Measurements from ENCODE around the gene ARMC7.
"Not testable (repeated sequence)": the region's sequence is repeated elsewhere in the genome, so short reads cannot be mapped to it uniquely, and the experiment has no call there.

Gene ARMC7

GRCh38 chr17:75135452-75135851, 25.7 kb downstream of the ARMC7 start:
- TF ChIP-seq, protein P1, sequence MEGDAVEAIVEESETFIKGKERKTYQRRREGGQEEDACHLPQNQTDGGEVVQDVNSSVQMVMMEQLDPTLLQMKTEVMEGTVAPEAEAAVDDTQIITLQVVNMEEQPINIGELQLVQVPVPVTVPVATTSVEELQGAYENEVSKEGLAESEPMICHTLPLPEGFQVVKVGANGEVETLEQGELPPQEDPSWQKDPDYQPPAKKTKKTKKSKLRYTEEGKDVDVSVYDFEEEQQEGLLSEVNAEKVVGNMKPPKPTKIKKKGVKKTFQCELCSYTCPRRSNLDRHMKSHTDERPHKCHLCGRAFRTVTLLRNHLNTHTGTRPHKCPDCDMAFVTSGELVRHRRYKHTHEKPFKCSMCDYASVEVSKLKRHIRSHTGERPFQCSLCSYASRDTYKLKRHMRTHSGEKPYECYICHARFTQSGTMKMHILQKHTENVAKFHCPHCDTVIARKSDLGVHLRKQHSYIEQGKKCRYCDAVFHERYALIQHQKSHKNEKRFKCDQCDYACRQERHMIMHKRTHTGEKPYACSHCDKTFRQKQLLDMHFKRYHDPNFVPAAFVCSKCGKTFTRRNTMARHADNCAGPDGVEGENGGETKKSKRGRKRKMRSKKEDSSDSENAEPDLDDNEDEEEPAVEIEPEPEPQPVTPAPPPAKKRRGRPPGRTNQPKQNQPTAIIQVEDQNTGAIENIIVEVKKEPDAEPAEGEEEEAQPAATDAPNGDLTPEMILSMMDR (IDR thresholded peaks at IDR 0.05; ENCODE audit: low read depth, low read length): no peak
- H3K4me3 ChIP-seq (ENCODE audit: low read depth, low read length): no peak overlapping the region
- no peak for DNase-seq (ENCODE audit: low read depth, low spot score)
- in situ Hi-C loops (cut with HindIII; ENCODE audit: low sequenced_read_pairs): no loop called here

- TF ChIP-seq, protein P1 (IDR thresholded peaks at IDR 0.05; ENCODE audit: low read depth, low read length): no peak
- in situ Hi-C loops (cut with HindIII; ENCODE audit: low sequenced_read_pairs): no loop called here
- no peak for DNase-seq (ENCODE audit: low read depth, low spot score)
- no peak overlapping the region for H3K4me3 ChIP-seq (ENCODE audit: low read depth, low read length)
Measured at GRCh38 chr17:75135946-75136345, 26.2 kb downstream of the ARMC7 start.

DNA sequence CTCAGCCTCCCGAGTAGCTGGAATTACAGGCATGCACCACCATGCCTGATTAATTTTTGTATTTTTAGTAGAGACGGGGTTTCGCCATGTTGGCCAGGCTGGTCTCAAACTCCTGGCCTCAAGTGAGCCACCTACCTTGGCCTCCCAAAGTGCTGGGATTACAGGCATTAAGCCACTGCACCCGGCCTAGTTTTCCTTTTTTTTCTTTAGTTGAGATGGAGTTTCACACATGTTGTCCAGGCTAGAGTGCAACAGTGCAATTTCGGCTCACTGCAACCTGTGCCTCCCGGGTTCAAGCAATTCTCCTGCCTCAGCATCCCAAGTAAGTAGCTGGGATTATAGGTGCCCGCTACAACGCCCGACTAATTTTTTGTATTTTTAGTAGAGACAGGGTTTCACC, 28.0 kb downstream of the ARMC7 start:
- H3K4me3 ChIP-seq (ENCODE audit: low read depth, low read length); DNase-seq (ENCODE audit: low read depth, low spot score); in situ Hi-C loops (cut with HindIII; ENCODE audit: low sequenced_read_pairs): not testable (repeated sequence)

DNA sequence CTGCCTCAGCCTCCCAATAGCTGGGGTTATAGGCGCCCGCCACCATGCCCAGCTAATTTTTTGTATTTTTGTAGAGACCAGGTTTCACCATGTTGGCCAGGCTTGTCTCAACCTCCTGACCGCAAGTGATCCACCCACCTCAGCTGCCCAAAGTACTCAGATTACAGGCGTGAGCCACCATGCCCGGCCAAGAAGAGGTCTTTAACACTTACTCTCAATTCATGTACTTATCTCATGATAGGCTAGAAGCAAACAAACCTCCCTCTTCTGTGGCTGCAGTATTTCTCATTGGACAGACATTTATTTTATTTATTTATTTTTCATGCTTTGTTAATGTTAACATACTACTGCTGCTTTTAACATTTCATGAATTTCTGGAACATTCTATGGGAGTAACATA, 28.8 kb downstream of the ARMC7 start:
- in situ Hi-C loops (cut with HindIII; ENCODE audit: low sequenced_read_pairs): no loop called here
- H3K4me3 ChIP-seq (ENCODE audit: low read depth, low read length): no peak overlapping the region
- DNase-seq (ENCODE audit: low read depth, low spot score): no peak
- TF ChIP-seq, protein P1 (IDR thresholded peaks at IDR 0.05; ENCODE audit: low read depth, low read length): no peak

DNA sequence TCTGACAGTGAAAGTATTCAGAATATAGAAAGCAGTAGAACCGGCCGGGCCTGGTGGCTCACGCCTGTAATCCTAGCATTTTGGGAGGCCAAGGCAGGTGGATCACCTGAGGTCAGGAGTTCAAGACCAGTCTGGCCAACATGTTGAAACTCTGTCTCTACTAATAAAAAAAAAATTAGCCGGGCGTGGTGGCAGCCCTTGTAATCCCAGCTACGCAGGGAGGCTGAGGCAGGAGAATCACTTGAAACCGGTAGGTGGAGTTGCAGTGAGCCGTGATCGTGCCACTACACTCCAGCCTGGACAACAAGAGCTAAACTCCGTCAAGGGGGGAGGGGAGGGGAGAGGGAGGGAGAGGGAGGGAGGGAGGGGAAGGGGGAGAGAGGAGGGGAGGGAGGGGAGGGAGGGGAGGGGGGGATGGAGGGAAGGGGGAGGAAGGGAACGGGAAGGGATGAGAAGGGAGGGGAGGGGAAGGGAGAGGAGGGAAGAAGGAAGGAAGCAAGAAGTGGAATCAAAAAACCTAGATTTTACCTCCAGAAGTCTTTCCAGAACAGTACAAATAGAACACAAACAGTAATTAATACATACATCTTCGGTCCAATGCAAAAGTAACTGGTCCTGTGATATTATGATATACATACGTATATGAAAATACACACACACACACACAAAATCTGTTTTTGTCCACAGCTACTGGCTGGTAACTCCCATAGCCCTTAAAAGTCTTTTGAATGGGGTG, 32.6 kb downstream of the ARMC7 start:
- in situ Hi-C loops (cut with HindIII; ENCODE audit: low sequenced_read_pairs): no loop called here
- DNase-seq (ENCODE audit: low read depth, low spot score): no peak
- TF ChIP-seq, protein P1 (IDR thresholded peaks at IDR 0.05; ENCODE audit: low read depth, low read length): no peak
- no peak overlapping the region for H3K4me3 ChIP-seq (ENCODE audit: low read depth, low read length)

DNA sequence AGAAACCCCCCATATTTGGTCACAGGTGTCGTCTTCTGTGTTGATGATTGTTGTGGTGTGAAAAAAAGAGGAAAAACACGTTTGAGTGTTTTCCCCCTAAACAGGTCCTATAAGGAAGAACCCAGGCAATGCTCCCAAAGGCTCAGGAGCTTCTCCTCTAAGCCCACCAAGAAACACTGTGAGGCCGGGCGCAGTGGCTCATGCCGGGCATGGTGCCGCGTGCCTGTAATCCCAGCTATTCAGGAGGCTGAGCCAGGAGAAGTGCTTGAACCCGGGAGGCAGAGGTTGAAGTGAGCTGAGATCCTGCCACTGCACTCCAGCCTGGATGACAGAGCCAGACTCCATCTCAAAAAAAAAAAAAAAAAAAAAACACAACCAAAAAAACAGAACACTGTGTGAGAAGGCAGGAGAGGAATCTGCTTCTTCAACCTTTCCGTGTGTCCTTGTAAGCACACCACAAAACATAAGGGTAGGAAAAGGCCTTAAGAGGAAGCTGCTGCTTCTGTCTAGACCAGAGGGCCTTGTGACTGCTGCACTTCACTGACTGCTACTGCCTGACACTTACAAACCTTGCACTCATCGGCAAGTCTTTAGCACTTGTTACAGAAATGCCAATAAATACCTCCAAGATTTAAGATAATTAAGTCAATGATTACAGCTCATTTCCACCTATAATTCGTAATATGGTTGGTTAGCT, 35.2 kb downstream of the ARMC7 start:
- DNase-seq (ENCODE audit: low read depth, low spot score): no peak
- TF ChIP-seq, protein P1 (IDR thresholded peaks at IDR 0.05; ENCODE audit: low read depth, low read length): no peak
- no peak overlapping the region for H3K4me3 ChIP-seq (ENCODE audit: low read depth, low read length)
- in situ Hi-C loops (cut with HindIII; ENCODE audit: low sequenced_read_pairs): no loop called here

GRCh38 chr17:75146592-75146991, 36.8 kb downstream of the ARMC7 start:
- no peak for DNase-seq (ENCODE audit: low read depth, low spot score)
- in situ Hi-C loops (cut with HindIII; ENCODE audit: low sequenced_read_pairs): no loop called here
- TF ChIP-seq, protein P1 (IDR thresholded peaks at IDR 0.05; ENCODE audit: low read depth, low read length): no peak
- no peak overlapping the region for H3K4me3 ChIP-seq (ENCODE audit: low read depth, low read length)
